ENCODE measurements around the gene ADGRD1.
"Not testable (repeated sequence)": the region's sequence is repeated elsewhere in the genome, so short reads cannot be mapped to it uniquely, and the experiment has no call there.

ADGRD1 gene

GRCh38 chr12:131108177-131108955 is 154.7 kb downstream of the ADGRD1 start:
- no peak for DNase-seq

GRCh38 chr12:131111446-131111845 is 157.7 kb downstream of the ADGRD1 start:
- DNase-seq: no peak

GRCh38 chr12:131112021-131112420 is 158.3 kb downstream of the ADGRD1 start:
- no peak for DNase-seq

DNA sequence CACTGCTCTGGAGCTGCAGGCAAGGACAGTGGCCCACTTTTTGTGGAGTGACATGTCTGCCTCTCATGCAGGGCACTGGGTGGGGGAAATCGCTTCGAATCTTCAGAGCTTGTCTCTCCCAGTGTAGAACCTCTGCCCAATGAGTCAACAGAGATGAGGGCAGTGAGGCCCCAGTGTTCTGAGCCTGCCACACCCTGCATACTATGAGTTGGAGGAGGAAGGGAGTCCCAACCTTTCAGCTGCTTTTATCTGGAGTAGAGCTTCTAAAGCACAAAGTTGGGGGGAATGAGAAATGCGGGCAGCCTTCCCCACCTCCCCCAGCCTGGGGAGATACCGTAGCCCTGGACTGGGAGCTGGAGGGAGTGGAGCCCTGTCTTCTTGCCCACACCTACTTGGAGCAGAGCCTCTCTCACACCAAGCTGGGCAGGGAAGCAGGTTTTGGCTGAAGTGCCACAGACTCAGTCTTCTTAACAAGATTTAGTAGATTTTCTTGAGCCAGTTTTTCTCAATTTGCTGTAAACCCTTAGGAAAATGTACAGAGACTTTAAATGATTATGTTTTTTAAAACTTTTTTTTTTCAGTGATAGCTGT is 159.1 kb downstream of the ADGRD1 start:
- no peak for DNase-seq

GRCh38 chr12:131113568-131114270 is 160.0 kb downstream of the ADGRD1 start:
- DNase-seq: no peak

DNA sequence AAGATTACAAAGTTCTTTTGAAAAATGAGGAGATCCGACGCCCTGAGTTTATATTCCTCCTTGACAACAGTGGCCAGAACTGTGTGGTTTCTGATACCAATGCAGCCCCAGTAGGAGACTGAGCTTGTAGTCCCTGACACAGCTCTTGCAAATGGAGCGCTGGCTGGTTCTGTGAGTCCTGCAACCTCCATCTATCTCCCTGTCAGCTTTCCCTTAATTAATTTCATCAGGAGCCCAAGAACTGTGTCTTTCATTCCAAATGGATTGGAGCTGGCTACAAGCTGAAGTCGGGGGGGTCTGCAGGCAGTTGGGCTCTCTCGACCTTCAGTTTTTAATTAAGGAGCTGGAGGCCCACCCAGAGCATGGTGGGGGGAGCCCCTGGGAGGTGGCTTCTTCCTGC is 160.6 kb downstream of the ADGRD1 start:
- DNase-seq: no peak

DNA sequence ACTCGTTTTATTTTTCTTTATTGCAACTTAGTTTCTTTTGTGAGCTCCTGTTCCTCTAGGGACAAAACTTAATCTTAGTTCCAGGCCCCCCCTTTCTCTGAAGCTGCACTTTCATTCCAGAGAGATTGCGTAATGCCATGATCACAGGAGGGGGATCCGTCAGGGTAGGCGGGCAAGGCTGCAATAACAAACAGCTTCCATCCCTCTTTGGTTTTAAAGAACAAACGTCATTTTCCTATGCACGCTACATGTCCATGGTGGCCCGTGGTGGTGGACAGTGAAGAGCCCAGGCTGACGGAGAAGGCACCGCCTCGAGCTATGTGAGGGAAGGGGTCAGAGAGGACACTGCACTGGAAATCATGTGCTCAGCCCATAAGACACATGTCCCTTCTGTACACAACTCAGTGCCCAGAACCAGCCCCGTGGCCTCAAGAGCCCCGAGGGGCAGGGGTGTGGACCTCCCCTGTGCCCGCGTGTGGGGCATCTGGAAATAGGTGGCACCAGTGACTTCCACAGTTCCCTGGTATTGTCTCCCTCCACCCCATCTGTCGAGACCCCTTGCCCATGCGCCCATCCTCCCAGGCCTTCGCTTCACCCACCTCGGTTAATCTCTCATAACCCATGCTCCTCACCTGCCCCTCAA is 161.4 kb downstream of the ADGRD1 start:
- no peak for DNase-seq

GRCh38 chr12:131115766-131116467 is 162.2 kb downstream of the ADGRD1 start:
- DNase-seq: no peak

GRCh38 chr12:131116468-131117117 is 162.9 kb downstream of the ADGRD1 start:
- DNase-seq: no peak

GRCh38 chr12:131117438-131118245 is 163.9 kb downstream of the ADGRD1 start:
- no peak for DNase-seq

DNA sequence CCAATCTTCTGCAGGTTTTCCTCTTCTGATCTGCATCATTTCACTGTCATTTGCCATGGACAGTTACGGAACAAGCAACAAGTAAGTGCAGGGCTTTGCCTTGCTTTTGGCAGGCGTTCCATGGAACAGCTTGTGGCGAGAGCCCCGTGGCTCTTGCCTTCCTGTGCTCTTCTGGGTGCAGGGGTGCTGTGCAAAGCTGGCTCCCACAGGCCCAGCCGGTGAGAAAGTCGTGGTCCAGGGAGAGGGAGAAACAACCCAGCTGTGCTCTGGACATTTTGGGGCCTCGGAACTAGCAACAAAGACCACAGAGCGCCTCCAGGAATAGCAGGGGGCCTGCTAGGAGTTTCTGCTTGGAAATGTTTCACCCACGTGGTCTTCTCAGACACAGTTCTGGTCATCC is 164.7 kb downstream of the ADGRD1 start:
- no peak for DNase-seq

DNA sequence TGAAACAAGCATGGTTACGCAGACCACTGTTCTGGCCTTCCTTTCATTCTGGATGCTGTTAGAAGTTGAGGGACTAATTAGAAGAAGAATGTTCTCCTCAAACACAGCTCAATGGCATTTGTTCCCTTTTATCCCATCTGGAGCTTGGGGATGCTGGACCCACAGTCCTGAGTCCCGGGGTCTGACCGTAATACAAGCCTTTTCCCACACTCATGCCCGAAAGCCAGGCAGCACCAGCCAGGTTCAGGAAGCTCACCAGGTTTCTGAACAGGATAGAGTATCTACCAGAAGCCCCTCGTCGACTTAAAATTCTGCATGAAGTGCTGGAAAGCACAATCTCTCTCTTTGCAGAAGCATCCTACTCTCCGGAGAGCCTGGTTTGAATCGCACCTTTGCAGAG is 165.6 kb downstream of the ADGRD1 start:
- DNase-seq: not testable (repeated sequence)

- no peak for DNase-seq
Observed at GRCh38 chr12:131119936-131120335, 166.2 kb downstream of the ADGRD1 start.

DNA sequence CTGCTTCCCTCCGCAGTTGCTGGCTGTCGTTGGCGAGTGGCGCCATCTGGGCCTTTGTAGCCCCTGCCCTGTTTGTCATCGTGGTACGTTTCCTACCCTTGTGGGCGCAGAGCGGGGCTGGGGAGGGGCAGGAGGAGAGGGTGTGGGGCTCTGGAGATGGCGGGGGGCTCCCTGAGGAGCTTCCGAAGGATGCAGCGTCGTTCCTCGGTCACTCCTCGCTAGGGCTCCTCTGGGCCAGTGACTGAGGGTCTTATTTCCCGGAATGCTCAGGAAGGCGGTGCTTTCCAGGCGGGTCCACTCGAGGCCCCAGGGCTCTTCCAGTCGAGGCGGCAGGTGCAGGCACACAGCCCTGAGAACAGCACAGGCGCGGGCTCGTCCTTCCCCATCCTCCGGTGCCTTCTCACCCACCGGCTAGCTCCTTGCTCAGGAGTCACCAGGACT is 167.1 kb downstream of the ADGRD1 start:
- DNase-seq: no peak

- no peak for DNase-seq
Observed at GRCh38 chr12:131121705-131122405, 168.1 kb downstream of the ADGRD1 start.

DNA sequence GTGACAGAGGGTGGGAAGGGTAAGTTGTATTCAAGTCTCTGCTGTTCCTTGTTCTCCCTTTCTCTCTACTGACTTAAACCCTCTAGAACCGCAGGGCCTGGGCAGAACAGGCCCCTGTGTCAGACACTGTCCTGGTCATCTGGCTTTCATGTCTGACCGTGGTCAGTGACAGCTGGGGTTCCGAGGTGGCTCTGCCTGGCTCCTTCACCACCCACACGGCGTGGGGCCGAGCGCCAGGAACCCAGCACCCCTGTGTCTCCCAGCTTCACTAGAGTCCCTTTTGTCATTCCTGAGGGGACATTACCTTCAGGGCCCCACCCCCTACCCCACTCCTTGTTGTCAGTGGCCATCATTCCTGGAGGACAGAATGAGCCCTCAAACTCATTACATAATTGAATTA is 168.9 kb downstream of the ADGRD1 start:
- DNase-seq: no peak

- DNase-seq: no peak
Observed at GRCh38 chr12:131123817-131124216, 170.1 kb downstream of the ADGRD1 start.

- DNase-seq: no peak
Observed at GRCh38 chr12:131124487-131125280, 171.0 kb downstream of the ADGRD1 start.

- no peak for DNase-seq
Observed at GRCh38 chr12:131126662-131127173, 173.0 kb downstream of the ADGRD1 start.

DNA sequence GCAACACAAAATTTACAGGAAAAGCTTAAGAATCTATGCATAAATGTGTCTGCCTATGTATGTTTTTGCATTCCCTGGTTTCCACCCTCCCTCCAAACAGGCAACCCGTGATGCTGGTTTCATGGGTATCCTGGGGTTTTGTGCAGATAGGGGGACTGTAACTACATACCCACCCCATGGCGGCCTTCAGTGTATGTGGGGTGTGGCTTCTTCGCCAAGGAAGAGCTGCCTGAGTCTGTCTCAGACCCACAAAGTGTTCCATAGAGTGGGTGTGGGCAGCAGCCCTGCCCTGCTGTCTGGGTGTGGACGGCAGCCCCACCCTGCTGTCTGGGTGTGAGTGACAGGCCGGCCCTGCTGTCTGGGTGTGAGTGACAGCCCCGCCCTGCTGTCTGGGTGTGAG is 174.8 kb downstream of the ADGRD1 start:
- DNase-seq: no peak
